GM21825 (cell line): Measurements from ENCODE around the gene DRGX.

ENCODE experiments used
- ATAC-seq: cut with Tn5 transposase; IDR thresholded peaks from one replicate; pipeline ENCODE4 v1.9.1; 2021; ENCODE audit warnings: mild to moderate bottlenecking, moderate library complexity; ENCODE audit not compliant: unreplicated experiment

Gene DRGX

GRCh38 chr10:49408519-49409306 lies 12.8 kb upstream of the DRGX start:
- ATAC-seq = no peak

DNA sequence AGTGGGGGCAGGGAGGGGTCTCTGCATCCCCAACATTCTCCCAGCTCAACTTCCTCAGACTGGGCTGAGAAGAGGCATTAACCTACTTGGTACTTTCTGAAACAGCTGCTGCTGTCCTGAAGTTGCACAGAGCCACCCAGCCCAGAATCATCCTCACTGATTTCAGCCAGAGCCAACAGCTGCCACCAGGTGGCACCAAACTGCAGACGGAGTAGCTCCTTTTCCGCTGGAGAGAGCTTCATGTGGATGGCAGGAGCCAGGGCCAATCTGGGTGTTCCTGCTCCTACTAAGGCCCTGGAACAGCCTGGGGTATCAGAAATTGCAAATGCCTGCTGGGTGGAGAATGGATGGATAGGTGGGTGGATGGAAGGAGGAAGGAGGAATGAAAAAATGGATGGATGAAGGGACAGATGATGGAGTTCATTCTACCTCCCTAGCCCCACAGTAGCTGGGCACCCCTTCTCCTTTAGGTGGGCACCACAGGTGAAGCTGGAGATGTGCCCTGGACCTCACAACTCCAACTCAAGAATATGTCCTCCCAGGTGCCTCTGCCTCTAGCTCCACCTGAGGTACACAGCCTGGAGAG lies 11.8 kb upstream of the DRGX start:
- no peak for ATAC-seq

DNA sequence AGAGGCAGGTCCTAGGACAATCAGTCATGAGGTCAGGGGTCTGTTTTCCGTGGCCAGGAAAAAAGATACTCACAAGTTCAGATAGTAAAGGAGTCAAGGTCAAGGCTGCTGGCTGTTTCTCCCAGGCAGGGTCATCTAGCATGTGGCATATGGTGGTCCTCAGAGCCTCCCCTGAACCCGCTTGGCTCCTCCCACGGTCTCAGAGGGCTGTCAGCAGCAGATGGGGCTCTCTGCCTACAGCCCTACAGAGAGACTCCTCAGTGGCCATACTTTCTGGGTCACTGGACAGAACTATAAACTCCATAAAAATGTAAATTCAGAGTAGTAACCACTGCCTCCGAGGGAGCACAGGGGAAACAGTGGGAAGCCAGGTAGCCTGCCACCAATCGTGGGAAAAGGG lies 11.3 kb upstream of the DRGX start:
- ATAC-seq = no peak

GRCh38 chr10:49404321-49404878 lies 8.5 kb upstream of the DRGX start:
- ATAC-seq = no peak

- no peak for ATAC-seq
Measured at GRCh38 chr10:49403363-49403762, 7.5 kb upstream of the DRGX start.

DNA sequence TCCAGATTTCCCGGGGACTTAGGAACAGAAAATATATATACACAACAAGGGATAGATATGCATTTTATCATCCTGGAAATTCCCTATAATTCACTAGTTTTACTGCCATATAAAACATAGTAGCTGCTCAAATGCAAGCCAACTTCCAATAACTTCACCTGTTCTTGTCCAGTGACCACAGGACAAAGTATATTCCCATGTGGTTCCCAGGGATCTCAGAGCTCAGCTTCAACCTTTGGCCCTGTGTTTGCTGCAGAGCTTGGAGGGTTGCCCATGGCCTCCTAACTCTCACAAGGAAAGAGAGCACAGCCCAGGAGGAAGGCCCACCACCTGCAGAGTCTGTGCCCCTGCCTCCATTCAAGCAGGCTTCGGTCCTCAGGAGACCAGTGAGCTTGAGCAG lies 4.5 kb upstream of the DRGX start:
- ATAC-seq = no peak

- ATAC-seq = no peak
Measured at GRCh38 chr10:49398986-49399385, 3.1 kb upstream of the DRGX start.

DNA sequence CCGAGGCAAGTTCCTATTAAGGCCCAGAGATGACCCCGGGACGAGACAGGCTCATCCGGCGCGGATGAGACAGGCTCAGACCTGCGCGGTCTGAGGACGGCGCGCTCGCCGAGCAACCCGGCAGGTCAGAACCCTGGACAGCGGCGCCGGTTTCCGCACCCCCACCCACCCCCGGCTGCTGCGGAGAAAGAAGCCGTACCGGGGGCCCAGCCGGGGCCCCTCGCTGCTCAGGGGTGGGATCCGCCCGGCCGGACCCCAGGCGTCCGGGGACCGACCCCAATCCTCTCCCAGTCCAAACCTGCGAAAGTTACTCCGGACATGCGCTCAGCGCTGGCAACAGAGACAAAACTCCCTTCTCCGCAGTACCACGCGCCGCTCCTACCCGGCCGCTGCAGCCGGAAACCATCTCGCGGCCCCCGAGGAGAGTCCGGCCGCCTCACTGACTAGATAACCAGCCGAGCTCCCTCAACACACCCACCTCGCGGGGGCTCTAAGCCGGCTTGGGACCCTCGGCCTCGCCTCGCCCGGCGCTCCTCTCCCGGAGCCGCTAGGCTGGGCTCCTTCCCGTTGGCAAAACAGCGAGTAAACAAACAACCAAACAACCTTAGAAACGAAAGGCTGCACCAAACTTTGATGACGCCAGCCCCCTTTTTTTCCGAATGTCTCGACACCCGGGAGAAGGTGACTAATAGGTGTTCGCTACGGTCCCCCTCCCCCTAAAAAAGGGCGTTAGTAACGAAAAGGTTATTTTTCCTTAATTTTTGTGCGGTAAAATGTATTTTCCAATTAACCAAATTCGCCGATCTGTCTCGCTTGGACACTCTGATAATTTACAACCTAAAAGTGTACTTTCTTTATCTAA lies 2.3 kb upstream of the DRGX start:
- ATAC-seq = no peak

DNA sequence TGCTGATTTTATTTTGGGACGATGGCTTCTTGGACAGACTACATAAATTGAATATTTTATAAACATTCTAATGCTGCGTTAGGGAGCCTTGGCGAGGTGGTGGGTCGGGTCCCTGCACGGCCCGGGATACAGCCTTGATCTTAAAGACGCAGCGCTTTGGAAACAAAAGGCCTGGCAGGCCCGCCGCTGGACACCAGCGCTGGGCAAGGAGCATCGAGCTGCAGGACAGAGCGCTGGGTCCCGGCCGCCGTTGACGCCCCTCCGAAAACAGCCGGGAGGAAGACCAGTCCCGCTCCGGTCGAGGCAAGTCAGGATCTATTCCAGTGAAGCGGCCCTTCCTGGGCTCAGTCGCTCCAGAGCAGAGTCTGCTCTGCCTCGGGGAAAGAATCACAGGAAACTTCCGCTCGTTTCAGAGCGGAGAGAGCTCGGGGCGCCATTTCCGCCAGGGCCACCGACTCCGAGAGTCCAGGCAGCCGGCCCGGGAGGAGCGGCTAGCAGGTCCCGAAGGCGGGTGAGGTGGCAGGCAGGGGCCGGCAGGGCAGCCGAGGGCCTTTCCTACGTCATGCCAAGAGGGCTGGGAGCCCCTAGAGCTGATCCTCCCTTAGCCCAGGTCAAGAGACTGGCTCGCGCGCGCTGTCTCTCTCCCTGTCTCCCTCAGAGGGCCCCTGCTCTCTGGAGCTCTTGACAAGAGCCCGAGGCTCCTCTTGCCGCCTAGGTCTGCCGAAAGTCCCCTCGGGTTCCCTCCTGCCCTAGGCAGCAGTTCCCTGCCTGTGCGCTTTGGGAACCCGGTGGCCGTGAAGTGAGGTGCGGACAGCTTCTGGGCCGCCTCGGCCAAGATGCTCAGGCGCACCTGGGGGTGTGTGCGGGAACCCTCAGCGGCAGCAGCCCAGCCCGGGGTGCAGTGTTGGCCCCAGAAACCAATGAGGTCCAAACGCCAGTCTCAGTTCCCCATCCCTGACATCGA lies 1.4 kb upstream of the DRGX start:
- no peak for ATAC-seq

DNA sequence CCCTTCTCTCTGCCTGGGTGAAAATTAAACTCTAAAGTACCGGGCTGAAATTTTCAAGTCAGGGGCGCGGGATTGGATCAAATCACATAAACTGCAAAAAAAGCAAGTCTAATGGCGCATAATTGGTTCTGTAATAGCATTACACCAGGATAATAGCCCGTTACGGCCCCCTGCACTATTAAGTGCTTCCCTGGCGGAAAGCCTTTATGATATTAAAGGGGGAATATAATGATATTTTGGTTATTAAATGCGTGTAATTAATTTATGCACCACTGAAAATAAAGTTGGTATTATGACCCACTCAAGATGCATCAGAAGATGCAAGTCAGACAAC lies 744 bp upstream of the DRGX start:
- no peak for ATAC-seq

- no peak for ATAC-seq
Measured at GRCh38 chr10:49394933-49395740, 752 bp downstream of the DRGX start.

- no peak for ATAC-seq
Measured at GRCh38 chr10:49393757-49394156, 2.1 kb downstream of the DRGX start.

DNA sequence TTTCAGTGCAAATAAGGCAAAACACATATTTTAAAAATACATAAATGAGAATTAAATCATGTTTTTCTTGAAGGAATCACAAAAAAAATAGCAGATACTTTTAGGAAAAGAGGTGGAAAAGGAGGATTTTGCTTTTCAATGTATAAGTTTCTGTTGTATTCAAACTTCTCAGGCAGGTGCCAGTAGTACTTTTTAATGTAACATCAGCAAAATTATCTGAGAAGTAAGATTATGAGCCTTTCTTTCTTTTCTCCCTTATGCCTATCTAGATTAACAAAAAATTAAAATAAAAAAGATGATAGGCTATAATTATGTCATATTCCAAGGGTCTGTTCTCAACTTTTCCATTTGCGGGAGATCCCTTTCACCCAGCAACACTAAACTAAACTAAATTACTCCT lies 2.6 kb downstream of the DRGX start:
- ATAC-seq = no peak

DNA sequence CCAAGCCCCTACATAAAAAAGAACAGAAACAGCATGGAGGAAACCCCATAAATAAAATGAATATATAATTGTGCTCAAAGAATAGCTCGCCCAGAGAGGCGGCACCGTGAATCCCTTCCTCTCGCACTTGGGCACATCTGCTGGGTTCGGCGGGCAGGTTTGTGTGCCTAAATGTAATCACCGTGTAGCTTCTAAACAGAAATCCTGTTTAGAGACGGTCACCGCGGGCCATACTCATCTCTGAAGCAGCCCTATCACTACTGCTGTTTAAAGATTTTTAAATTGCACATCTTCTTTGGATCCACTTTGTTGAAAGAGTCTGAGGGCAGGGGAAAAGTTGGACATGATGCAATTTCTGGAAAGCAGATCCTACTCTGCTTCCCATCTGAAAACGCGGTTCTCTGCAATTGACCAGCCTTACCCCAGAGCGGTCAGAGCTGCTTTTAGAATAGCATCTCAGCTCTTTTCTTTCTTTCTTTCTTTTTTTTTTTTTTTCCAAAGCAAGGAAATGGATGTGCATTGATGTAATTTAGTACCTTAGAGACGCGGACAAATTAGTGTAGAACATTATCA lies 6.4 kb downstream of the DRGX start:
- no peak for ATAC-seq

GRCh38 chr10:49388161-49388560 lies 7.7 kb downstream of the DRGX start:
- no peak for ATAC-seq

- no peak for ATAC-seq
Measured at GRCh38 chr10:49387071-49387470, 8.8 kb downstream of the DRGX start.

DNA sequence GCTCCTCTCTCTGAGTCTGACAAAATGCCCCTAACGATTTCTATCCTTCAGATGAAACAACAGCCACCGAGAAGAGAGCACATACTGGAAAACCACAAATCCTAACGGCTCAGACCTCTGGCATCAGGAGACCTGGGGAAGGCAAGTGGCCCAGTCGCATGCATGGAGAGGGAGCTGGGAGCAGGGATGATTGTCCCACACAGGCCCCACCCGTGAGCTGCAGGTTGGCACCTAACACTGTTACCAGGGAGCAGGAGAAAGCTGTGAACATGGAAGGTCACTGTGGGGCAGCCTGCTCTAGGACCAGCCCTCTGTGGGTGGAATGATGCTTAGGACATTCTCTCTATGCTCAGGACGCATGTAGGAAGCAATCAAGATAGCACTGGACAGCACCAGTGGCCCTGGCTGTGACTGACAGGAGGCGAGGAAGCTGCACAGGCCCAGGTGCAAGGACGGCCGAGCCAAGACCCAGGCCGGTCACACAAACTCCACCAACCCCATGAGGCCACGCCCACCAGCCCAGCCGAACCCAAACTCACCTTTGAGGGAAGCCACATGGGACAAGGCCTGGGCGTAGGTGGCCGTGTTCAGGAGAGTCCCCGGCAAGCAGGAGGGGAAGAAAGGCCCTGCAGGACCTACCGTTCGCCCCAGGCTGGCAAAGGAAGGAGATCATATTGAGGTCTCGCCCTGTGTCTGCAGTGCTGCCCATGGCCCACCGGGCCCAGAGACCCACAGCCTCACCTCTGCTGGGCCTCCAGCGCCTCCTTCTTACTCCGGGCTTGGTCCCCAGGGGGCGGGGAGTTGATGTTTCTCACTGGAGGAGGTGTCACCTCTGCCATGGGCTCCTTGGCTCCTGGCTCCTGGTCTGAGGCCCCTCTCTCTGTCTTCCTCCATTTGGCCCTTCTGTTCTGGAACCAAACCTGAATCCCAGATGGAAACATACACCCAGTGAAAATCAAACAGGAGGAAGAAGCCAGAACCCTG lies 9.7 kb downstream of the DRGX start:
- ATAC-seq = no peak

- no peak for ATAC-seq
Measured at GRCh38 chr10:49384268-49384953, 11.5 kb downstream of the DRGX start.
